Neutrophil (primary cell): ENCODE measurements around the gene AKAP7.
"Not testable (repeated sequence)": the region's sequence is repeated elsewhere in the genome, so short reads cannot be mapped to it uniquely, and the experiment has no call there.

Experiments
- H3K27ac ChIP-seq: fragments of 200-600 bp; sonication (generic); 2 replicates; pipeline ENCODE4 v1.5.1; 2016; ENCODE audit warnings: mild to moderate bottlenecking, moderate library complexity
- H3K27me3 ChIP-seq: fragments of 200-600 bp; sonication (generic); 2 replicates; pipeline ENCODE4 v1.6.0; 2016; ENCODE audit warnings: mild to moderate bottlenecking
- H3K36me3 ChIP-seq: fragments of 200-600 bp; sonication (generic); 2 replicates; pipeline ENCODE4 v1.5.1; 2017
- H3K4me1 ChIP-seq, 2 experiments: fragments of 200-600 bp in 1 of 2; sonication (generic) in 1 of 2; 1 replicate in 1 of 2; 2 replicates in 1 of 2; pipeline versions ENCODE4 v1.5.1 to v1.6.1; 2013 to 2016; ENCODE audit warnings: low read depth in 1 of 2, low read length in 1 of 2, mild to moderate bottlenecking in 1 of 2, moderate library complexity in 1 of 2; ENCODE audit not compliant: control insufficient read depth in 1 of 2, insufficient read depth in 1 of 2
- H3K4me3 ChIP-seq, 2 experiments: fragments of 200-600 bp in 1 of 2; sonication (generic) in 1 of 2; 1 replicate in 1 of 2; 2 replicates in 1 of 2; pipeline ENCODE4 v1.5.1; 2013 to 2016; ENCODE audit warnings: low read depth in 1 of 2, low read length in 1 of 2, mild to moderate bottlenecking in 1 of 2, moderate library complexity in 1 of 2
- H3K9me3 ChIP-seq: fragments of 200-600 bp; sonication (generic); 2 replicates; pipeline ENCODE4 v1.5.1; 2016
- TF ChIP-seq, protein P1 (sequence below): fragments of 200-600 bp; sonication (generic); IDR thresholded peaks from 2 replicates; pipeline ENCODE4 v1.5.1; 2016; ENCODE audit warnings: antibody characterized with exemption

AKAP7 gene

DNA sequence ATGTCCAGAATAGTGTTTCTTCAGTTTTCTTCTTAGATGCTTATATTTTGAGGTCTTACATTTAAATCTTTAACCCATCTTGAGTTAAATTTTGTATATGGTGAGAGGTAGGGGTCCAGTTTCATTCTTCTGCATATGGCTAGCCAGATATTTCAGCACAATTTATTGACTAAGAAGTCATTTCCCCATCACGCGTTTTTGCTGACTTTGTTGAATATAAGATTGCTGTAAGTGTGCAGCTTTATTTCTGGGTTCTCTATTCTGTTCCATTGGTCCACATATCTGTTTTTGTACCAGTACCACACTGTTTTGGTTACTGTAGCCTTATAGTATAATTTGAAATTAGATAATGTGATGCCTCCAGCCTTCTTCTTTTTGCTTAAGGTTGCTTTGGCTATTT is 179.6 kb downstream of the AKAP7 start:
- Histone ChIP-seq H3K27ac (no peak overlapping the region), H3K36me3 (no peaks in the 10 kb centered on the region), H3K27me3 (no peaks in the 10 kb centered on the region), H3K9me3 (no peaks in the 10 kb centered on the region), H3K4me3 (no peak overlapping the region), H3K4me1 (no peaks in the 10 kb centered on the region)
- TF ChIP-seq, protein P1, sequence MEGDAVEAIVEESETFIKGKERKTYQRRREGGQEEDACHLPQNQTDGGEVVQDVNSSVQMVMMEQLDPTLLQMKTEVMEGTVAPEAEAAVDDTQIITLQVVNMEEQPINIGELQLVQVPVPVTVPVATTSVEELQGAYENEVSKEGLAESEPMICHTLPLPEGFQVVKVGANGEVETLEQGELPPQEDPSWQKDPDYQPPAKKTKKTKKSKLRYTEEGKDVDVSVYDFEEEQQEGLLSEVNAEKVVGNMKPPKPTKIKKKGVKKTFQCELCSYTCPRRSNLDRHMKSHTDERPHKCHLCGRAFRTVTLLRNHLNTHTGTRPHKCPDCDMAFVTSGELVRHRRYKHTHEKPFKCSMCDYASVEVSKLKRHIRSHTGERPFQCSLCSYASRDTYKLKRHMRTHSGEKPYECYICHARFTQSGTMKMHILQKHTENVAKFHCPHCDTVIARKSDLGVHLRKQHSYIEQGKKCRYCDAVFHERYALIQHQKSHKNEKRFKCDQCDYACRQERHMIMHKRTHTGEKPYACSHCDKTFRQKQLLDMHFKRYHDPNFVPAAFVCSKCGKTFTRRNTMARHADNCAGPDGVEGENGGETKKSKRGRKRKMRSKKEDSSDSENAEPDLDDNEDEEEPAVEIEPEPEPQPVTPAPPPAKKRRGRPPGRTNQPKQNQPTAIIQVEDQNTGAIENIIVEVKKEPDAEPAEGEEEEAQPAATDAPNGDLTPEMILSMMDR, result no peak

GRCh38 chr6:131316654-131317053 is 181.4 kb downstream of the AKAP7 start:
- H3K4me1 ChIP-seq, result no peaks in the 10 kb centered on the region
- H3K9me3 ChIP-seq, result no peaks in the 10 kb centered on the region
- H3K27ac ChIP-seq, result no peak overlapping the region
- H3K4me3 ChIP-seq, result no peak overlapping the region
- no peaks in the 10 kb centered on the region for H3K27me3 ChIP-seq
- TF ChIP-seq, protein P1, result no peak
- no peaks in the 10 kb centered on the region for H3K36me3 ChIP-seq

GRCh38 chr6:131317516-131317915 is 182.2 kb downstream of the AKAP7 start:
- Histone ChIP-seq H3K4me1 (no peaks in the 10 kb centered on the region), H3K27ac (no peak overlapping the region), H3K36me3 (no peaks in the 10 kb centered on the region), H3K9me3 (no peaks in the 10 kb centered on the region), H3K4me3 (no peak overlapping the region), H3K27me3 (no peaks in the 10 kb centered on the region)
- TF ChIP-seq, protein P1, result no peak

- Histone ChIP-seq H3K9me3 (no peaks in the 10 kb centered on the region), H3K36me3 (no peaks in the 10 kb centered on the region), H3K27me3 (no peaks in the 10 kb centered on the region), H3K4me1 (no peaks in the 10 kb centered on the region), H3K4me3 (no peak overlapping the region), H3K27ac (no peak overlapping the region)
- TF ChIP-seq, protein P1, result no peak
Measured at GRCh38 chr6:131321589-131321988, 186.3 kb downstream of the AKAP7 start.

- no peaks in the 10 kb centered on the region for H3K9me3 ChIP-seq
- TF ChIP-seq, protein P1, result no peak
- no peak overlapping the region for H3K4me3 ChIP-seq
Measured at GRCh38 chr6:131322125-131322524, 186.9 kb downstream of the AKAP7 start.

GRCh38 chr6:131325669-131326068 is 190.4 kb downstream of the AKAP7 start:
- not testable (repeated sequence) for H3K9me3 ChIP-seq, H3K27me3 ChIP-seq, H3K4me1 ChIP-seq, H3K36me3 ChIP-seq, H3K27ac ChIP-seq, H3K4me3 ChIP-seq

More at GRCh38 chr6:131322125-131322524, 186.9 kb downstream of the AKAP7 start:
- H3K36me3 ChIP-seq, result no peaks in the 10 kb centered on the region
- no peak overlapping the region for H3K27ac ChIP-seq
- no peaks in the 10 kb centered on the region for H3K4me1 ChIP-seq
- H3K27me3 ChIP-seq, result no peaks in the 10 kb centered on the region

GRCh38 chr6:131328727-131329126 is 193.5 kb downstream of the AKAP7 start:
- H3K27ac ChIP-seq, H3K9me3 ChIP-seq, H3K4me3 ChIP-seq, H3K27me3 ChIP-seq, H3K36me3 ChIP-seq, H3K4me1 ChIP-seq: not testable (repeated sequence)
